Epithelial cell of proximal tubule (primary cell): ENCODE data around the gene RPAP3. TPM values are rescaled to one million over a fixed set of nuclear protein-coding genes. Genes with fewer than 3 reads are reported as not detected.
A peak's percentile ranks its signal among the peaks of the same experiment; 100 is the strongest.
"Not testable (repeated sequence)": the region's sequence is repeated elsewhere in the genome, so short reads cannot be mapped to it uniquely, and the experiment has no call there.

Source experiments
- DNase-seq: peaks from one replicate; pipeline ENCODE4 v3.0.0-alpha.2; 2011; ENCODE audit warnings: low read depth
- H3K4me3 ChIP-seq: 2 replicates; pipeline ENCODE4 v1.5.1; 2011; ENCODE audit warnings: low read depth, mild to moderate bottlenecking, low read length
- total RNA-seq: library from RNA; depleted of rRNA; stranded (reverse); fragments of >200 nt; gene quantifications from 2 replicates; pipeline ENCODE4 v1.2.3, GENCODE V29; 2015
- TF ChIP-seq, protein P1 (sequence below): conservative IDR thresholded peaks from 2 replicates; pipeline ENCODE4 v1.5.1; 2012; ENCODE audit warnings: low read depth, mild to moderate bottlenecking, low read length

RPAP3 gene
- total RNA-seq, 1 donor from 2014 or later, result 23.1 TPM

DNA sequence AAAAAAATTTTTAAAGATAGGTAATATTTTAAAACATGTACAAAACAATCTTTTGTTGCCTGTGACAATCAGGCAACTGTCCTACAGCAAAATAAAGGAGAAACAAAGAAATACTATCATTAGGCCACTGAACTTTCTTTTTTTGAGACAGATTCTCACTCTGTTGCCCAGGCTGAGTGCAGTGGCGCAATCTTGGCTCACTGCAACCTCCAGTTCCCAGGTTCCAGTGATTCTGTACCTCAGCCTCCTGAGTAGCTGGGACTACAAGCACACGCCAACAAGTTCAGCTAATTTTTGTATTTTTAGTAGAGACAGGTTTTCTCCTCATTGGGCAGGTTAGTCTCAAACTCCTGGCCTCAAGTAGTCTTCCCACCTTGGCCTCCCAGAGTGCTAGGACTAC lies 16.6 kb downstream of the RPAP3 start:
- no peak overlapping the region for H3K4me3 ChIP-seq
- DNase-seq, result no peak
- TF ChIP-seq, protein P1, sequence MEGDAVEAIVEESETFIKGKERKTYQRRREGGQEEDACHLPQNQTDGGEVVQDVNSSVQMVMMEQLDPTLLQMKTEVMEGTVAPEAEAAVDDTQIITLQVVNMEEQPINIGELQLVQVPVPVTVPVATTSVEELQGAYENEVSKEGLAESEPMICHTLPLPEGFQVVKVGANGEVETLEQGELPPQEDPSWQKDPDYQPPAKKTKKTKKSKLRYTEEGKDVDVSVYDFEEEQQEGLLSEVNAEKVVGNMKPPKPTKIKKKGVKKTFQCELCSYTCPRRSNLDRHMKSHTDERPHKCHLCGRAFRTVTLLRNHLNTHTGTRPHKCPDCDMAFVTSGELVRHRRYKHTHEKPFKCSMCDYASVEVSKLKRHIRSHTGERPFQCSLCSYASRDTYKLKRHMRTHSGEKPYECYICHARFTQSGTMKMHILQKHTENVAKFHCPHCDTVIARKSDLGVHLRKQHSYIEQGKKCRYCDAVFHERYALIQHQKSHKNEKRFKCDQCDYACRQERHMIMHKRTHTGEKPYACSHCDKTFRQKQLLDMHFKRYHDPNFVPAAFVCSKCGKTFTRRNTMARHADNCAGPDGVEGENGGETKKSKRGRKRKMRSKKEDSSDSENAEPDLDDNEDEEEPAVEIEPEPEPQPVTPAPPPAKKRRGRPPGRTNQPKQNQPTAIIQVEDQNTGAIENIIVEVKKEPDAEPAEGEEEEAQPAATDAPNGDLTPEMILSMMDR, result no peak

DNA sequence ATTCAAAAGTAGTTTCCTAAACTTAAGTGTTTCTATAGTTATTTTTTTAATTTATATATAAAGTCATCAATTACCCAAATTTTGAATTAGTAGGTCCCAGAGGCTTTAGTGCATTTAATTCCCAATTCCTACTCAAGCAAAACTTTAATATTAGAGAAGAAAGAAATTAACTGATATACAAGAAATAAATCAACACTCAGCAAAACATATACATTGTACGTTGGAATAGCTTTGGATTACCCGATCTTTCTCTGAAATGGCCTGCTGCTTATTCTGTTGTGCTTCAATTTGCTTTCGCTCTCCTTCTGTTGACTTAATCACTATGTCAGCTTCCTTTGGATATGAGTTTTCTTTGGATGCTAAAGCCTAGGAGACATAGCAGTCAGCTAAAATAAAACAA lies 18.2 kb downstream of the RPAP3 start:
- DNase-seq, result no peak
- no peak overlapping the region for H3K4me3 ChIP-seq
- TF ChIP-seq, protein P1, result no peak

DNA sequence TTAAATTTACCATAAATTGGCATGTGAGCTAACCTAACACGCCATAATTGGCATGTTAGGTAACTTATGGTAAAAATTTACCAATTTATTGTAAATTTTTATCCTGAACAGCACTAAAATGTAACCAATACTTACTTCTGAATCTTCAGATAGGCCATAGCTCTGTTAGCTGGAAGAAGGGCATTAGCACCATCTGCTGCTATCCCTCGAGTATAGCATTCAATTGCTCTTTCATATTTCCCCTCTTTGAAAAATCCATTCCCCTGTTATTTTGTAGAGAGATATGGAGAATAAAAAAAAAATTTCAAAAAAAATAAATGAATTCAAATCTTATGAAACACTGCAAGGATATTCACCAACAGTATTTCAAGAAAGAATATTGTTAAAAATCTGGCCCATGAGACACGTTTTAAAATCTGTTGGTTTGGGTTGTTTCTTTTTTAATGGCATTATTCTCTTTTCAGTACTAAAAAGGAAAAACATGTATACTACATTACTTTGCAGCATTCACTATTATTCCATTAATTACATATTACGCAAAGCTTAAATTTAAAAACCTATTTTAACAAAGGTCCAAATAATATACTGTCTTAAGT lies 19.1 kb downstream of the RPAP3 start:
- peak; percentile 12 for DNase-seq
- TF ChIP-seq, protein P1, result peak; percentile 80
- no peak overlapping the region for H3K4me3 ChIP-seq

DNA sequence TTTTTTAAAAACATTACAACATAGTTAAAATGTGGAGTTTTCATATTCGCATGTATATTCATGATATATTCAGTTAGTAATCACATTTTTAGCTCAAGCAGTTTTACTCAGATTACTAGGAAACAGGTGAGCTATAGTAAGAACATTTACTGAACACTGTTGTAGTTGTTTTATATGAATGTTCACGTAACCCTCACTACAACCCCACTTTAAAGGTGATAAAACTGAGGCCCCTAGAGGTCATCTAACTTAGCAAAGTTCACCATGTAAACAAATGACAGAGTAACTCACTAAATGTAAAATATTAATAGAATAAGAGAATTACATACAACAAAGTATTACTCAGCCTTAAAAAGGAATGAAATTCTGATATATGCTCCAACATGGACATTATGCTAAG lies 26.0 kb downstream of the RPAP3 start:
- TF ChIP-seq, protein P1, result no peak
- no peak for DNase-seq
- H3K4me3 ChIP-seq, result no peak overlapping the region

DNA sequence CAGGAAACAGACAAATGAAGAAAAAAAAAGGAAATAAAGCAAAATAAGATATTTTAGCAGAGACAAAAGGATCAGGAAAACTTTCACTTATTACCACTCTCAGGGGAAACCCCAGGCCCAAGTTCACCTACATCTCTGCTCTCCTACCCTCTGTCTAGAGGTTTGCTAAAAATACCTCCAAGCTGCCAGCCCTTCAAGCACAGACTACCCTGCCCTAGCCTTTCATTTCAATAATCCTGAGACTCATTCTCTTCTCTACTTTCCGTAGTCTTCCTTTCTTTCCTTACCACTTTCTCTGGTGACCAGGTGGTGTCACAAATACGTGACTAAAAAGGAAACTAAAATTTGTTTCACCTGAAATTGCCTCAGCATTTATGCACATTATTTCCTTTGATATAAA lies 33.8 kb downstream of the RPAP3 start:
- no peak overlapping the region for H3K4me3 ChIP-seq
- no peak for DNase-seq

DNA sequence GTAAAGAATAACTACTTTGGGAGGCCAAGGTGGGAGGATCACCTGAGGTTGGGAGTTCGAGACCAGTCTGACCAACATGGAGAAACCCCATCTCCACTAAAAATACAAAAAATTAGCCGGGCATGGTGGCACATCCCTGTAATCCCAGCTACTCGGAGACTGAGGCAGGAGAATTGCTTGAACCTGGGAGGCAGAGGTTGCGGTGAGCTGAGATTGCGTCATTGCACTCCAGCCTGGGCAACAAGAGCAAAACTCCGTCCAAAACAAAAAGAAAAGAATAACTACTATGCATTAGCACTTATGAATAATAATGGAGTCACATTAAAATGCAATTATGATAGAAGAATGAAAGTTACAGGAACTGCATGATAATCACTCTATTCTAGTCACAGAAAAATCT lies 37.9 kb downstream of the RPAP3 start:
- not testable (repeated sequence) for DNase-seq, H3K4me3 ChIP-seq

More for the DNA sequence above, 33.8 kb downstream of the RPAP3 start:
- TF ChIP-seq, protein P1, result no peak

DNA sequence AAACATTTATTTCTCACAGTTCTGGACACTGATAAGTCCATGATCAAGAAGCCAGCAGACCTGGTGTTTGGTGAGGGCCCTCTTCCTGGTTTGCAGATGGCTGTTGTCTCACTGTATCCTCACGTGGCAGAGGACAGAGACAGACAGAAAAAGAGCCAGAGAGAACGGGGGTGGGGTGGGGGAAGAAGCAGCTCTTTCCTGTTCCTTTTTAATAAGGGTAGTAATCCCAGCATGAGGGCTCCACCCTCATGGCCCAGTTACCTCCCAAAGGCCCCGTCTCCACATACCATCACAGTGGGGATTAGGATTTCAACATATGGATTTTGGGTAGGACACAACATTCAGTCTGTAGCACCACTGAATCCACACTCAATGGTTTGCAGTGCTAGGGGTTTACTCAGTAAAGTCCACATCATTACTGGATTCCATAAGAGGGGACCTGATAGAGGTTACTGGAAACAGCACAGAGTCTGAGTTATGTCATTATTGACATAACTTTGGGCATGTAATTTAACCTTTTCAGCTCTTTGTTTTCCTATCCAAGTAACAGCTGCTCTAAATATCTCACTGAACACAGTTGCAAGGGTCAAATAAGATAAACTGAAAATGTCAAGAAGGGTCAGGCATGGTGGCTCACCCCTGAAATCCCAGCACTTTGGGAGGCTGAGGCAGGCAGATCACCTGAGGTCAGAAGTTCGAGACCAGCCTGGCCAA lies 53.2 kb downstream of the RPAP3 start:
- TF ChIP-seq, protein P1, result no peak
- no peak for DNase-seq
- no peak overlapping the region for H3K4me3 ChIP-seq
